SIG-M5 treated with dmso at 0.1 percent for 504 hours (cell line): ENCODE measurements around the gene UBTD2.
"Not testable (repeated sequence)": the region's sequence is repeated elsewhere in the genome, so short reads cannot be mapped to it uniquely, and the experiment has no call there.

Experiments used
- DNase-seq: peaks from one replicate; lab custom pipeline; 2025; ENCODE audit not compliant: unreplicated experiment; lab: John Stamatoyannopoulos, UW

UBTD2 gene

DNA sequence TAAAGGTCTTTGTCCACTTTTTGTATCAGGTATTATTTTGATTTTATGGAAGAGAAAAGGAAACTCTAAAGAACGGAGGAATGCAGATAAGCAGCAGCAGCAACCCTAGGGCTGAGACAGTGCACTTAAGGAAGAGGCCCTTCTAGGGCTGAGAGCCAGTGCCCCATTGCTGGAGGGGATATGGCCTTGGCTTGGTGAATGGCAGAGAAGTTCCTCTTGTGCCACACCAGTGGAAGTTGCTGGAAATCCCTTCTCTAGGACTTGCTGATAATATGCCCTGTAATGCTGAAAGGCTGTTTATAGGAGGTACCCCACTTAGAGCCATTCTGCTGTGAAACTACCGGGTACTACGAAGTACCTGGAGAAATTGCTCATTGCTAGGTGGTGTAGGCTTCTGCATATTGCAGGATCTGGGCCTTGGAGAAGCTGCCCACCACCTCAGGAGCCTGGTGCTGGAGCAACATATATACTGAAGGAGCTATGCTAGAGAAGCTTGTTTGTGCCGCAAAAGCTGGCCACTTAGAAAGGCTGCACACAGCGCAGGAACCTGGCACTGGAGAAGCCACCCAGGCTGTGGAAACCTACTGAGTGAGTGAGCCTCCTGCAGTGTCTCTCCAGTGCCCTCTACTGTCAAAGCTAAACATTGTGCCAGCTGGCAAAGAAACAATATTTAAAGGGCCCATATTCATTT lies 9.6 kb upstream of the UBTD2 start:
- peak; percentile 85 for DNase-seq

DNA sequence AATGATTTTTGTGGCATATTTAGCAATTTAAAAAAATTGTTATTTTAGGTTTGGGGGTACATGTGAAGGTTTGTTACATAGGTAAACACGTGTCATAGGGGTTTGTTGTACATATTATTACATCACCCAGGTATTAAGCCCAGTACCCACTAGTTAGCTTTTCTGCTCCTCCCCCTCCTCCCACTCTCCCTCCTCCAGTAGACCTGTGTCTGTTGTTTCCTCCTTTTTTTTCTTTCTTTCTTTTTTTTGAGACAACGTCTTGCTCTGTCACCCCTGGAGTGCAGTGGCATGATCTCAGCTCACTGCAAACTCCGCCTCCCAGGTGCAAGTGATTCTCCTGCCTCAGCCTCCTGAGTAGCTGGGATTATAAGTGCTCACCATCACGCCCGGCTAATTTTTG lies 8.3 kb upstream of the UBTD2 start:
- not testable (repeated sequence) for DNase-seq

DNA sequence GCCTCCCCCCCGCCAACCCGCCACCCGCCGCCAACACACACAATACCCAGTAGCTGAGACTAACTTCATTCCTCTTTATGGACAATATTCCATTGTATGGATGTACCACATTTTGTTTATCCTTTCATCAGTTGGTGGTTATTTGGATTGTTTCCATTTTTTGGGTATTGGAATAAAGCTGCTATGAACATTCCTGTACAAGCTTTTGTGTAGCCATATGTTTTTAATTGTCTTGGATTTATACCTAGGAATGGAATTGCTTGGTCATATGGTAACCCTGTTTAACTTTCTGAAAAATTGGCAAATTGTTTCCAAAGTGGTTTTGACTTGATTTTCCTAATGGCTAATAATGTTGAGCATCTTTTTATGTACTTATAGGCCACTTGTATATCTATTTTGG lies 4.9 kb upstream of the UBTD2 start:
- DNase-seq, result no peak

DNA sequence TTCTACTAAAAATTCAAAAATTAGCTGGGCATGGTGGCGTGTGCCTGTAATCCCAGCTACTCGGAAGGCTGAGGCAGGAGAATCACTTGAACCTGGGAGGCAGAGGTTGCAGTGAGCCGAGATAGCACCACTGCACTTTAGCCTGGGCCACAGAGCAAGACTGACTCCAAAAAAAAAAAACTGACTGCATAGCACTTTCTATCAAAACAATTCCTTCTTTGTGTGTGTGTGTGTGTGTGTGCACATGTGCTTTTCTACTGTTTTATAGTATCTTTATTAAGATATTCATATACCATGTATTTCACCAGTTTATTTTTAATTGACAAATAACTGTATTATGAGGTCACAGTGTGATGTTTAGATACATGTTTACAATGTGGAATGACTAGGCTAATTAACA lies 3.6 kb upstream of the UBTD2 start:
- not testable (repeated sequence) for DNase-seq

DNA sequence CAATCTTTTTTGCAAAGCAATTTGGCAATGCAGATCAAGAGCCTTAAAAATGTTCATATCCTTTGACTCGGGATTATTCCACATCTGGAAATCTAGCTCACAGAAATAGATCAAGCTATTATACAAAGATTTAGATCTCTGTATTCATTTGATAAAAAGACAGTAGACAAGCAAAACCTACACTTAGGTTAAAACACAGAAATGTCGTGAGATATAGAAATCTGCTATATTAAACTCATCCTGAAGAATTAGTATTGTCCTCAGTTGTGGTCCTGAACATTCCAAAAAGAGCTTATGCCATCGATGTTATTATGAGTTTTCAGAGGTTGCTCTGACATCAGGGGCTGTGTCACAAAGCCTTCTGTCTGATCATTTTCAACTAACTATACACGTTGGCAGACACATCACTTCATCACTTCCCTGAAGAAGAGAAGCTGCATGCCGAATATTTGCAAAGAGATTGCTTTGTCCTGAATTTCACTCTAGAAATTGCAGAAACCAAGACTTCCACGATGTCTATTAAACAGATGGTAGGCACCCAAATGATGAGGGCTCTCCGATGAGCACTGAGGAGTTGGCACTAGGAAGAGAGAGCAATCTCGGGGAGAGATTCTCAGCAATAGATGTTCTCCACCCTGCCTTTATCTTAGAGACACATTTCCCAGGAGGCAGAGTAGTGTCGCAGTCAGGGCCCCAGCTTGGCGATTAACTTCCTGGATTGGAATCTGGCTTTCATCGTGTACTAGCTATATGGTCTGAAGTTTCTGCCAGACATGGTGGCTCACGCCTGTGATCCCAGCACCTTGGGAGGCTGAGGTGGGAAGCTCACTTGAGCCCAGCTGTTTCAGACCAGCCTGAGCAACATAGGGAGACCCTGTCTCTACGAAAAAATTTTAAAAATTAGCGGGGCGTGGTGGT lies 1.9 kb upstream of the UBTD2 start:
- DNase-seq, result no peak

DNA sequence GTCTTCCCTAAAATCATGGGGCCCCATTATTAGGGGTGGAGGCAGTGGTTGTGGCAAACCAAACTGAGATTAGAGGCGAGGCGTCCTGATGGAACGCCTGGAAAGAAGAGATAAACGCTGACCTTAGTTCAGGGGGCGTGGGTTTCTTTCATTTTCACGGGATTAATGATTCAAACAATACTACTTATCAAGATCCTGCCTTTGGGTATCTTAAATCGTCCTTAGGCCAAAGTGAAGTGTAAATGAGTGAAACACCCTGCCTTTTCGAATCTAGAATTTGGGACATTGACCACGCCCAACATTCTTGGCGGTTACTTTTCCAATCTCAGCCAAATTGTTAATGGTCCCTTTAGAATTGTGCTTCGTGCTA lies 1.0 kb upstream of the UBTD2 start:
- no peak for DNase-seq

DNA sequence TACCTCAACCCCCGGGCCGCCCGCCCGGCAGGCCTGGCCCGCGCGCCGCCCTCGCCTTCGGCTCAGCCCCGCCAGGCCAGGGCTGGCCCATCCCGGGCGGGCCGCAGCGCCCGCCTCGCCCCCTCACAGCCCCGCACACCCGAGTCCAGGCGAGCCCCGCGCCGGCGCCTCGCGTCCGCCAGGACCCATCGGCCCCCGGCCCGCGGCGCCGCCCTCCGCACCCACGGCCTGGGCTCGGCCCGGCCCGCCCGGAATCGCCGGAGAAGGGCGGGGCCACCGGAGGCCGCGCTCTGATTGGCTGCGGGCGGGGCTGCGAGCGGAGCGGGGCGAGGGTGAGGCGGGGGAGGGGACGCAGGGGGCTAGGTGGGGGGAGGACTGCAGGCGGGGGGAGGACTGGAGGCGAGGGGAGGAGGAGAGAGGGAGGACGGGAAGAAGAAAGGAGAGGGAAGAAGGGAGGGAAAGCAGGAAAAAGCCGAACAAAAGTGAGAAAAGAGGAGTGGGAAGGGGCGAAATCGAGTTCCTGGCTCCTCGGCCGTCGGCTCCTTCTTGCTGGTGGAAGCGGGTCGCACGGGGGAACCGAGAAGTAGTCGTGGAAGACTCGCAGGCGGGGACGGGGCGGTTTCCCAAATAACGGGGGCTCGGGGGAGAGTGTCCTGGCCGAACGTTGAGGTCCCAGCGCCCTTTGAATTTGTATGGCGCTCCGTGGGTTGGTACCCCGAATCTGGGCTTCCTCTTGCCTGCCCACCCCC lies 472 bp upstream of the UBTD2 start:
- peak; percentile 71 for DNase-seq

DNA sequence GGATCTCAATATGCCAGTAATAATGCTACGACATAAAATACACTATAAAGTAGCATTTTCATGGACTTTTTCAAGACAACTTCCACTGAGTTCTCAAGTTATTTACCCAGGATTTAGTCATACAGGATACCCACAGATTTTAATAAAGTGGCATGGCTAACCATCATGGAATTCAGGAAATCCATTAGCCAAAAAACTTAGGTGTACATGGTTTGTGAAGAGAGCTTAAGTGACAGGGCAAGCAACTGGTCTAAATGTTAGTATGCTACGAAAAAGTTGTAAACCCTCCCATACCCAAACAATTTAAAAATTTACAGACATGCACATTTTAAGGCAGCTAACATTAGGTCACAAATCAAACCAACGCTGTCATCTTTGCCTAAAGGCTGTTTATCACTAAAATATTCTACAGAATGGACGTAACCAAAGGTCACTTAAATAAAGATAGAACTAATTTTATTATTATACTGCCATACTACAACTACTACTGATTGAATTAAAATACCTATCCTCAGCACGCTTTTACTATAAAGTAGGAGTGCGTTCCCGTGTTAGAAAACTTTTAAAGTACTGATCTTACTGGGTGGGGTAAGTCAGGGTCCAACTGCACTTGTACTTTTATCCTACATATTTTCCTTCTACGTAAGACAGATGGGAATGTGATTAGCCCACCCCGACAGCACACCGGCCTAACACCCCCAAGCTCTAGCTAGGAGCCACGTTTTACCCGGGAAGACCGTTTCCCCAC lies 1.1 kb downstream of the UBTD2 start:
- no peak for DNase-seq

DNA sequence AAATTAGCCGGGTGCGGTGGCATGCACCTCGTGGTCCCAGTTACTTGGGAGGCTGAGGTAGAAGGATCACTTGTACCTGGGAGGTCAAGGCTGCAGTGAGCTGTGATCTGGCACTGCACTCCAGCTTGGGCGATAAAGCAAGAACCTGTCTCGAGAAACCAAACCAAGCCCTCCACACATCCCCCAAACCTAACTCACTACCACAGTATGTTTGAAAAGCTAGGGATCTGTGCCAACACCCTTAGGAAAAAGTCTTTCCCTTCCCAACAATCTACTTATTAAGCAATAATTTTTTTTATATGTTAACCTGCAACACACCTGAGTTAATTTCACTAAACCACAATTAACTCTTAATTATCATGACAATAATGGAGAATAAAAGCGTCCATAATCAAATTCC lies 2.2 kb downstream of the UBTD2 start:
- no peak for DNase-seq

DNA sequence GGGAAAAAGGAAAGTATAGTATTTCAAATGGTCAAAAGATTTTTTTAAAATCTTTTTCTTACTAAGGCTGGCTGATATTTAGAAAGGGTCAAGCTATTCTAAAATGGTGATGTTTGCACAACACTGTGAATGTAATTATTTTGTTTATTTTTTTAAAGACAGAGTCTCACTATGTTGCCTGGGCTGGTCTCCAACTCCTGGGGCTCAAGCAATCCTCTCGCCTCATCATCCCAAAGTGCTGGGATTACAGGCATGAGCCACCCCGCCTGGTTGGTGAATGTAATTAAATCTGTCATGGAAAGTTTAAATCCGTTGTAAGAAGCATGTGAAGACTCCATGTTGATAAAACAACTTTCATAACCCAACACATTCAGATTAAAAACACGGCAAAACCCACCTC lies 2.6 kb downstream of the UBTD2 start:
- DNase-seq, result no peak

DNA sequence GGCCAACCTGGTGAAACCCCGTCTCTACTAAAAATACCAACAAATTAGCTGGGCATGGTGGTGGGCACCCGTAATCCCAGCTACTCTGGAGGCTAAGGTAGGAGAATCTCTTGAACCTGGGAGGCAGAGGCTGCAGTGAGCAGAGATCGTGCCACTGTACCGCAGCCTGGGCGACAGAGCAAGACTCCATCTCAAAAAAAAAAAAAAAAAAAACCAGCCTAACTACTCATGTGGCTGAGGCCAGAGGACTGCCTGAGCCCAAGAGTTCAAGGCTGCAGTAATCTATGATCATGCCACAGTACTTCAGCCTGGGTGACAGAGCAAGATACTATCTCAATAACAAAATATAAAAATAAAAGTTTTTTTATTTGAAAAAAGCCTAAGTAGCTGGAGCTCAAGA lies 3.2 kb downstream of the UBTD2 start:
- no peak for DNase-seq

DNA sequence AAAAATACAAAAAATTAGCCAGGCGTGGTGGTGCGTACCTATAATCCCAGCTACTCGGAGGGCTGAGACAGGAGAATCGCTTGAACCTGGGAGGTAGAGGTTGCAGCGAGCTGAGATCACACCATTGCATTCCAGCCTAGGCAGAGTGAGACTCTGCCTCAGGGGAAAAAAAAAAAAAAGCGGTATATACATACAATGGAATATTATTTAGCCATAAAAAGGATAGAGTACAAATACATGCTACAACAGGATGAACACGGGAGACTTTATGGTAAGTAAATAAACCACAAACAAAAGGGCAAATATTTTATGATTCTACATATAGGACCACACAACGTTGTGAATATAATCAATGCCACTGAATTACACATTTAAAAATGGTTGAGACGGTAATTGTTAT lies 5.2 kb downstream of the UBTD2 start:
- no peak for DNase-seq

DNA sequence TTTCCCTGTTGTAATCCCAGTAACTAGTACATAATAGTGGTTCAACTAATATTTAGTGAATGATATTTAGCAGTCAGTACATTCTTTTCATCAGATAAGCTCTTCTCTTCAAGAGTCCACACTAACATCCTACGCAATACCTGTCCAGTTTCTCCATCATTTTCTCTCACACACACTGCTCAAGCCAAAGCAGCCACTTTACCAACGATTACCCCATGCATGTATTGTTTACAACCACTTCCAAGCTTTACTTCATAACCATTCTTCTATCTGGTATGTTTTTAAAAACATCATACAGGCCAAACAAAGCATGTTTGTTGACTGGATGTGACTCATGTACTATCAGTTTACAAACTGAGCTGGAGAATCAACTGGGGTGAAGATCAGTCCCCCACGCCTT lies 7.3 kb downstream of the UBTD2 start:
- no peak for DNase-seq

DNA sequence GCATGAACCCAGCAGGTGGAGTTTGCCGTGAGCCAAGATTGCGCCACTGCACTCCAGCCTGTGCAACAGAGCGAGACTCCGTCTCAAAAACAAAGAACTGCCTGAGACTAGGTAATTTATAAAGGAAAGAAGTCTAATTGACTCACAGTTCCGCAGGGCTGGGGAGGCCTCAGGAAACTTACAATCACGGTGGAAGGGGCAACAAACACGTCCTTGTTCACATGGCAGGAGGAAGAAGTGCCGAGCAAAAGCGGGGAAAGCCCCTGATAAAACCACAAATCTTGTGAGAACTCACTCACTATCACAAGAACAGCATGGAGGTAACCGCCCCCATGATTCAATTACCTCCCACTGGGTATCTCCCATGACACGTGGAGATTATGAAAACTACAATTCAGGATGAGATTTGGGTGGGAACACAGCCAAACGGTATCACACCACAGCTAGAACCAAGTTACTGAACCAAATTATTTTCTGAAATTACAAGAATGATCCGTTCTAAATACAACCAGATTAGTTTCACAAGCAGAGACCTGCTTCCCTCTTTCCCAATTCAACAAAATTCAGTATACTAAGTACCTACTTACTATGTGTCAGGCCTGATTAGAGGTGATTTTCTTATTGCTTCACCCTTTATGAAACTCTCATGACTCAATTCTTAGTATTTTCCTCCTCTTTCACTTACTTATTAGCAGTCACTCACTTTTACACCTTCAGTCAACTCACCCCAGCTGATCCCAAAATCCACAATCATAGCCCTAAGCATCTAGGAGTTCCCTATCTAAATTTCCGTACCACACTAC lies 8.4 kb downstream of the UBTD2 start:
- DNase-seq, result no peak

DNA sequence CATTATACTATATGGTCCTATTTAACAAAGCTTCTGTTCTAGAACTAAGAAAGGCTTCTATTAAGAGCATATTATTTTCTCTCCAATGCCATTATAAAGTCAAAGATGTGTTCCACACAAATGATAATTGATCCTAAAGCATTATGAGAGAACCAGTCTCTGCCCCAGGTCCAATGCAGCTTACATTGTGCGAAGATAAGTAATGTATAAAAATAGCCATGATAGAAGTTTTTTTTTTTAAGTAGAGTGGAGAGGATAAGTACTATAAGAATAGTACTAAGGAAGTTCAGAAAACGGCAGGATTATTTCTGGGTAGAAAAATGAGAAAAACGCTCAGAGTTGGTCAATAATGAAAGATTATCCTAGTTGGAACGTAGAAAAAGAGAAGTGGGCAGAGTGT lies 15.6 kb downstream of the UBTD2 start:
- DNase-seq, result no peak

DNA sequence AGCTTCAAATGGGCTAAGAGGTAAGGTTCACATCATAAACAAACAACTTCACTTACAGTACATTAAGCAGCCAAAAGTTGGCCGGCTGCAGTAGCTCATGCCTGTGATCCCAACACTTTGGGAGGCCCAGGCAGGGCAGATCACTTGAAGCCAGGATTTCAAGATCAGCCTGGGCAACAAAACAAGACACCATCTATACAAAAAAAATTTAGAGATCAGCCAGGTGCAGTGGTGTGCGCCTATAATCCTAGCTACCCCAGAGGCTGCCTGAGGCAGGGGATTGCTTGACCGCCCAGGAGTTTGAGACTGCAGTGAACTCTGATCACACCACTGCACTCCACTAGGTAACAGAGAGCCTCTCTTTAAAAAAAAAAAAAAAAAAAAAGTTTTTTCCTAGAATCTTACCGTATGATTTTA lies 16.9 kb downstream of the UBTD2 start:
- no peak for DNase-seq

DNA sequence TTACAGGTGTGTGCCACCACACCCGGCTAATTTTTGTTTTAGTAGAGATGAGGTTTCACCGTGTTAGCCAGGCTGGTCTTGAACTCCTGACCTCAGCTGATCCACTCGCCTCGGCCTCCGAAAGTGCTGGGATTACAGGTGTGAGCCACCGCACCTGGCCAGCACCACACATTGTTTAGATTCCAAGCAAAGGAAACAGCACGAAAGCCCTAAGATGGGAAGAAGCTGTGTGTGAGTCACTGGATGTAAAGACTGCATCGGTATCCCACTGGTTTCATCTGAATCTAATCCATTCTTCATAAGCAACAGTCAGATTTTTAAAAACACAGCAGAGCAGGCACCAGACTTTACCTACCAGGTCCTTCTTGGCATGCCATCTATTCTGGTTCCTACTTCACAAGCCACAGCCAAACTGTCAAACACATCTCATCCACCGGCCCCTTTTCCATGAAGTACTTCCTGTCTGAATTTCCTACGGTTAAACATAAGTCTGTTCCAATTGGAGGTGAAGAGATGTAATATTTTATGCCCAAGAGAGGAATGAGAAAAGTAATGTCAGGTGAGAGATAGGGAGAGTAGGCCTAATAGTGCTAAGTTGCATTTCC lies 17.4 kb downstream of the UBTD2 start:
- no peak for DNase-seq

DNA sequence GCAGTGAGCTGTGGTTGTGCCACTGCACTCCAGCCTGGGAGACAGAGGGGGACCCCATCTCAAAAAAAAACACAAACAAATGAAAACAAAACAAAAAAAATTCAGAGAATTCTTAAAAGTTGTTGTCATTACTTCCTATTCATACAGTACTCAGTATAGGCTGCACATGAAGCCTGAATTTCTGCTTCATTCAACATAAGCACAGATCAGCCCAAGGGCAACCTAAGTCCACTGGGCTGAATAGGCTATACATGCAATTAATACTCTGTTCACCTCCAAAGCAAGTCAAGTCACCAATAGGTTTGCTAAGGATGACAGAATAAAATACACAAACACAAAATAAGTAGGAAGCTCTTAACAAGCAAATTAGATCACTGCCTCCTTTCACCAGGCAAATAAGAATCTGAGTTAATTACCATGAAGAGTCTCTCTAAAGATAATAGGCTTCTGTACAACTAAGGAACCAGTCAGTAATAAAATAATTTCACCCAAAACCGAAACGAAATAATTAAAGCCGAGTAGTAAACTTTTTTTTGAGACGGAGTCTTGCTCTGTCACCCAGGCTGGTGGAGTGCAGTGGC lies 18.7 kb downstream of the UBTD2 start:
- no peak for DNase-seq

DNA sequence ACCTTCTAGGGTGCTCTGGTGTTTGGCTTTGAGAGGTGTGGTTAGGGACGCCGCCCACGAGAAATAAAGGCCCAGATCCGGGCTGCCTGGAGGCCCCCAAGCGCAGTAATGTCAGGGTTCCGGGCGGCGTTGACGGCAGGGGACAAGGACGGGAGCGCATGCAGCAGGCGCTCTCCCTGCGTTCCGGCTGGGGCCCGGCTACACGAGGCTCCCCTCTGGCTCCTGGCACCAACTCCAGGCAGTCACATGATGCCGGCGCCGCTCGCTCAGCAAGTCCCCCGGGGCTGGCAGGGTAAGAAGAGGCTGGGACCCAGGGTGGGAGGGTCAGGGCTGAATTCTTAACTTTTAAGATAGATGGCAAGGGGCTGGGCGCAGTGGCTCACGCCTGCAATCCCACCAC lies 28.1 kb downstream of the UBTD2 start:
- DNase-seq, result no peak

DNA sequence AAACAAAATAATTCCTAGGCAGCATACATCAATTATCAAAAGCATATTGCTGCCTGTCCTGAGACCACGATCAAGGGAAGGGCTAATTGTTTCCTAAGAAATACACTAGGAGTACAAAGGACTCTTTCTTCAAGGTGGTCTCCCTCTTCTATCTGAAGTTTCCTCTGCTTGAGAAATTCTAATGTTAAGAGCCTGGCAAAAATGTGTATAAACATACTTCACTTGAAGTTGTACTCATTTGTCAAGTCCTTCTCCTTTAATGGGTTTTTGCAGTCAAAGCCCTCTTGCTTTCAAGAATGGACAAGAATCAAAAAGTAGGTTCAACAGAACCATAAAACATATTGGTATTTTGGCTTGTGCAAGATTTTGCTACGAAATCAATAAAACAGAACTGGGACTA lies 31.1 kb downstream of the UBTD2 start:
- DNase-seq, result no peak
